ENCODE data around the gene RTL10.

RTL10 gene

GRCh38 chr22:19808873-19809478, 45.7 kb downstream of the RTL10 start:
- no peak for DNase-seq (ENCODE audit: low read depth in 2 of 2)

GRCh38 chr22:19807914-19808872, 46.5 kb downstream of the RTL10 start:
- DNase-seq (ENCODE audit: low read depth in 2 of 2), result no peak

GRCh38 chr22:19807161-19807913, 47.3 kb downstream of the RTL10 start:
- no peak for DNase-seq (ENCODE audit: low read depth in 2 of 2)

GRCh38 chr22:19806213-19807160, 48.2 kb downstream of the RTL10 start:
- no peak for DNase-seq (ENCODE audit: low read depth in 2 of 2)

GRCh38 chr22:19805821-19806212, 48.9 kb downstream of the RTL10 start:
- no peak for DNase-seq (ENCODE audit: low read depth in 2 of 2)
